Measurements from ENCODE around the gene NTRK2.

NTRK2 gene

GRCh38 chr9:84929068-84929467 lies 259.5 kb downstream of the NTRK2 start:
- Histone ChIP-seq H4K20me1 (no peaks in the 10 kb centered on the region), H3K9me3 (replicated peaks in 1 of 11) (0 out of 22 replicates have a peak, but pooled peaks cover 0 to 4% (median 0%) of the 10 kb centered on the region in 11 experiments), H3K27me3 (no peaks in the 10 kb centered on the region), H3K9ac (no peak overlapping the region), H3K27ac (no peak overlapping the region), H3K4me3 (no peak overlapping the region), H3K4me2 (no peak overlapping the region), H3K36me3 (no peaks in the 10 kb centered on the region), H3K4me1 (no peaks in the 10 kb centered on the region)
- TF ChIP-seq Cebpa-rat (IDR thresholded peaks at IDR 0.05), result peak in 3 of 11 experiments; percentile 17 to 71 (median 33); a peak in 4 of 22 replicates

GRCh38 chr9:84932915-84933527 lies 263.5 kb downstream of the NTRK2 start:
- Histone ChIP-seq H3K9ac (no peak overlapping the region), H3K4me3 (no peak overlapping the region), H3K4me1 (no peaks in the 10 kb centered on the region), H3K27ac (no peak overlapping the region), H3K9me3 (replicated peaks in 1 of 11) (no peaks in the 10 kb centered on the region), H3K4me2 (no peak overlapping the region), H3K36me3 (no peaks in the 10 kb centered on the region), H4K20me1 (no peaks in the 10 kb centered on the region), H3K27me3 (no peaks in the 10 kb centered on the region)
- TF ChIP-seq Cebpa-rat (IDR thresholded peaks at IDR 0.05), result no peak

- no peaks in the 10 kb centered on the region for H3K36me3 ChIP-seq
- TF ChIP-seq Cebpa-rat (IDR thresholded peaks at IDR 0.05), result no peak
- no peak overlapping the region for H3K9ac ChIP-seq
- no peak overlapping the region for H3K27ac ChIP-seq
- H4K20me1 ChIP-seq, result no peaks in the 10 kb centered on the region
- H3K27me3 ChIP-seq, result no peaks in the 10 kb centered on the region
- no peaks in the 10 kb centered on the region for H3K4me1 ChIP-seq
- no peaks in the 10 kb centered on the region for H3K9me3 ChIP-seq (replicated peaks in 1 of 11)
- no peak overlapping the region for H3K4me3 ChIP-seq
- no peak overlapping the region for H3K4me2 ChIP-seq
These were observed 266.1 kb downstream of the NTRK2 start for GRCh38 chr9:84935528-84936117.

GRCh38 chr9:84937180-84937579 lies 267.7 kb downstream of the NTRK2 start:
- TF ChIP-seq Cebpa-rat (IDR thresholded peaks at IDR 0.05), result no peak
- Histone ChIP-seq H4K20me1 (no peaks in the 10 kb centered on the region), H3K27me3 (no peaks in the 10 kb centered on the region), H3K27ac (no peak overlapping the region), H3K36me3 (no peaks in the 10 kb centered on the region), H3K9me3 (replicated peaks in 1 of 11) (no peaks in the 10 kb centered on the region), H3K4me3 (no peak overlapping the region), H3K4me1 (0 out of 20 replicates have a peak, but pooled peaks cover 0 to 2% (median 0%) of the 10 kb centered on the region in 10 experiments), H3K9ac (no peak overlapping the region), H3K4me2 (no peak overlapping the region)

- no peak for TF ChIP-seq Cebpa-rat (IDR thresholded peaks at IDR 0.05)
- Histone ChIP-seq H3K9me3 (replicated peaks in 1 of 11) (no peaks in the 10 kb centered on the region), H3K4me1 (0 out of 20 replicates have a peak, but pooled peaks cover 0 to 5% (median 0%) of the 10 kb centered on the region in 10 experiments)
These were observed 268.1 kb downstream of the NTRK2 start for GRCh38 chr9:84937581-84937980.

GRCh38 chr9:84939774-84940173 lies 270.2 kb downstream of the NTRK2 start:
- Histone ChIP-seq H3K27me3 (no peaks in the 10 kb centered on the region), H3K9me3 (replicated peaks in 1 of 11) (no peaks in the 10 kb centered on the region), H4K20me1 (no peaks in the 10 kb centered on the region), H3K4me1 (0 out of 20 replicates have a peak, but pooled peaks cover 0 to 5% (median 0%) of the 10 kb centered on the region in 10 experiments), H3K4me3 (no peak overlapping the region), H3K9ac (no peak overlapping the region), H3K36me3 (no peaks in the 10 kb centered on the region), H3K4me2 (no peak overlapping the region), H3K27ac (no peak overlapping the region)
- no peak for TF ChIP-seq Cebpa-rat (IDR thresholded peaks at IDR 0.05)

More at GRCh38 chr9:84937581-84937980, 268.1 kb downstream of the NTRK2 start:
- Histone ChIP-seq H3K27ac (no peak overlapping the region), H3K4me2 (no peak overlapping the region), H3K4me3 (no peak overlapping the region), H3K36me3 (no peaks in the 10 kb centered on the region), H4K20me1 (no peaks in the 10 kb centered on the region), H3K27me3 (no peaks in the 10 kb centered on the region), H3K9ac (no peak overlapping the region)

GRCh38 chr9:84940294-84940693 lies 270.8 kb downstream of the NTRK2 start:
- TF ChIP-seq Cebpa-rat (IDR thresholded peaks at IDR 0.05), result no peak
- Histone ChIP-seq H3K36me3 (no peaks in the 10 kb centered on the region), H3K9me3 (replicated peaks in 1 of 11) (no peaks in the 10 kb centered on the region), H3K27me3 (no peaks in the 10 kb centered on the region), H3K4me3 (no peak overlapping the region), H3K27ac (no peak overlapping the region), H3K4me1 (0 out of 20 replicates have a peak, but pooled peaks cover 0 to 5% (median 0%) of the 10 kb centered on the region in 10 experiments), H3K9ac (no peak overlapping the region), H4K20me1 (no peaks in the 10 kb centered on the region), H3K4me2 (no peak overlapping the region)

GRCh38 chr9:84941792-84942191 lies 272.3 kb downstream of the NTRK2 start:
- Histone ChIP-seq H3K27ac (no peak overlapping the region), H3K4me1 (0 out of 20 replicates have a peak, but pooled peaks cover 0 to 5% (median 0%) of the 10 kb centered on the region in 10 experiments), H3K4me2 (peak overlapping the region in 3 of 11 experiments; percentile 0 to 13 (median 11); a peak in 4 of 22 replicates), H3K9ac (no peak overlapping the region), H4K20me1 (no peaks in the 10 kb centered on the region), H3K27me3 (no peaks in the 10 kb centered on the region), H3K9me3 (replicated peaks in 1 of 11) (no peaks in the 10 kb centered on the region), H3K4me3 (no peak overlapping the region), H3K36me3 (no peaks in the 10 kb centered on the region)
- no peak for TF ChIP-seq Cebpa-rat (IDR thresholded peaks at IDR 0.05)

GRCh38 chr9:84943482-84944050 lies 274.0 kb downstream of the NTRK2 start:
- Histone ChIP-seq H3K36me3 (no peaks in the 10 kb centered on the region), H3K4me1 (0 out of 20 replicates have a peak, but pooled peaks cover 0 to 5% (median 0%) of the 10 kb centered on the region in 10 experiments), H4K20me1 (no peaks in the 10 kb centered on the region; a peak in 1 of 22 replicates), H3K9ac (no peak overlapping the region), H3K4me2 (no peak overlapping the region), H3K4me3 (no peak overlapping the region), H3K27me3 (no peaks in the 10 kb centered on the region), H3K27ac (no peak overlapping the region), H3K9me3 (replicated peaks in 1 of 11) (no peaks in the 10 kb centered on the region)
- no peak for TF ChIP-seq Cebpa-rat (IDR thresholded peaks at IDR 0.05)

Measured in BLaER1 treated with 17β-estradiol and CSF1 and Interleukin-3, amounts not matched to agents 10 nM and 100 nM (cell line).